Kidney epithelial cell (primary cell): ENCODE measurements around the gene ARSG. TPM values are rescaled to one million over a fixed set of nuclear protein-coding genes. Genes with fewer than 3 reads are reported as not detected.

Experiments
- DNase-seq: peaks from one replicate; pipeline ENCODE4 v3.0.0-alpha.2; 2010; ENCODE audit warnings: low read depth
- H3K27me3 ChIP-seq: 2 replicates; pipeline ENCODE4 v1.6.0; 2011; ENCODE audit warnings: low read length; ENCODE audit not compliant: control insufficient read depth, insufficient read depth
- H3K36me3 ChIP-seq: 2 replicates; pipeline ENCODE4 v1.5.1; 2011; ENCODE audit warnings: low read length; ENCODE audit not compliant: control insufficient read depth, insufficient read depth
- H3K4me3 ChIP-seq: 2 replicates; pipeline ENCODE4 v1.5.1; 2011; ENCODE audit warnings: low read depth, mild to moderate bottlenecking, control low read depth, low read length
- CTCF ChIP-seq: IDR thresholded peaks from 2 replicates; pipeline ENCODE4 v1.5.1; 2011; ENCODE audit warnings: mild to moderate bottlenecking, moderate library complexity, low read length, control low read depth, inconsistent platforms; ENCODE audit not compliant: insufficient read depth, poor library complexity, severe bottlenecking
- total RNA-seq: library from RNA; depleted of rRNA; stranded (reverse); fragments of >200 nt; gene quantifications from 2 replicates; pipeline ENCODE4 v1.2.3, GENCODE V29; 2015

The ARSG gene
- total RNA-seq, 1 donor from 2014 or later: 2.9 TPM

DNA sequence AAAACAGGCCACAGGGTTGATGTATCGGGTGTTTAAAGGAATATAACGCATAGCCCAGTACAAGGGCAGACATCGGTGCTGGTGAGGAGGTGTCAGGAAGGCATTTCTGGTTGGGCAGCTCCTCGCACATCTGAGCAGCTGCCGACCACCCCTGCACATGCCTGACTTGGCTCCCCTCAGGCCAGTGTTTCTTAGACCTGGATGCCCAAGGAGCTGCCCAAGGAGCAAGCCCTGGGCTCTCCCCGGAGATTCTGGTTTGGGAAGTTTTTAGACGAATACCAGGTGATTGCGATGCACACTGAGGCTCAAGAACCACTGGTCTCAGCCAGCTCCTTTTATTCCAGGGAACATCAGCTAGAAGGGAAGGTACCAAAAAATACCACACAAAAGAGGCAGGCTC lies 154.4 kb downstream of the ARSG start:
- no peak for TF ChIP-seq CTCF
- DNase-seq: no peak
- Histone ChIP-seq H3K4me3 (no peak overlapping the region), H3K36me3 (peaks cover 4% of the 10 kb centered on the region), H3K27me3 (no peaks in the 10 kb centered on the region)

- no peak for DNase-seq
- no peak for TF ChIP-seq CTCF
- no peaks in the 10 kb centered on the region for H3K27me3 ChIP-seq
- H3K36me3 ChIP-seq: peaks cover 3% of the 10 kb centered on the region
- no peak overlapping the region for H3K4me3 ChIP-seq
Measured at GRCh38 chr17:68446626-68447041, 155.3 kb downstream of the ARSG start.

DNA sequence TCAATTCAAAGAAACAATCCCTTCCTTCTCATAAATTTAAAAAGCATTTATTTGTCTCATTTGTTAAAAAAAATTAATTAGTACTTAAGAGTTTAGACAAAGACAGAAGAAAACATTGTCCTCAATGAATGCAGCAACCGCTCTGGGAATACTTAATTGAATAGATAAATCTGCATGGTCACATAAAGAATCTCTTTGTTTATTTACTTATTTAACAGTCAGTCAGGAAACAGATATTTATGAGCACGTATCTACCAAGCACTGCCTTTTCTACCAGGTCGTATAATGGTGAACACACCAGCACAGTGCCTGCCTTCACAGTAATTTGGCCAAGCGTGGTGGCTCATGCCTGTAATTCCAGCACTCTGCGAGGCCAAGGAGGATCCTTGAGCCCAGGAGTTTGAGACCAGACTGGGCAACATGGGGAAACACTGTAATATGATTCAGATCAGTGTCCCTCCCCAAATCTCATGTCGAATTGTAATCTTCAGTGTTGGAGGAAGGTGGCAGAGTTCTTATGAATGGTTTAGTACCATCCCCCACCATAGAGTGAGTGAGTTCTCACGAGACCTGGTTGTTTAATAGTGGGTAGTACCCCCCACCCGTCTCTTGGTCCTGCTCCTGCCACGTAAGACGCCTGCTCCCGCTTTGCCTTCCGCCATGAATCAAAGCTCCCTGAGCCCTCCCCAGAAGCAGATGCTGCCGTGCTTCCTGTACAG lies 157.9 kb downstream of the ARSG start:
- no peak for TF ChIP-seq CTCF
- Histone ChIP-seq H3K27me3 (no peaks in the 10 kb centered on the region), H3K36me3 (peaks cover 3% of the 10 kb centered on the region), H3K4me3 (no peak overlapping the region)
- DNase-seq: no peak

GRCh38 chr17:68450391-68450790 lies 159.1 kb downstream of the ARSG start:
- Histone ChIP-seq H3K4me3 (no peak overlapping the region), H3K27me3 (no peaks in the 10 kb centered on the region), H3K36me3 (peaks cover 3% of the 10 kb centered on the region)
- no peak for TF ChIP-seq CTCF
- DNase-seq: no peak

DNA sequence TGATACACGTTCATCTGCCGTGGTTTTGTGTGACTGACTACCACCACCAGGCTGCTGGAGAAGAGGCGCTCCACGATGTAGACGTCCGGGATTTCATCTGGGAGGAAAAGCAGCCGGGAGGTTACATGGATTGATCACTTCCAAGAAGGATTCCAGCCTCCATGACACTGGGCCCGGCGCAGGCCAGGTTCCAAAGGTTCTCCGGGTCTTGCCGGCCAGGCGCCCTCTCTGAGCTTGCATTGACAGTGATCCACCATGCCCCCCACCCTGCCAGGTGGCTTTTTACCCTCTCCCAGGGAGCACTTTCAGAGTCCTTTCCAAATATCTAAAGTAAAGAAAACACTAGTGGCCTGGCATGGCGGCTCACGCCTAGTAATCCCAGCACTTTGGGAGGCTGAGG lies 159.5 kb downstream of the ARSG start:
- DNase-seq: no peak
- TF ChIP-seq CTCF: no peak
- Histone ChIP-seq H3K36me3 (peaks cover 3% of the 10 kb centered on the region), H3K4me3 (no peak overlapping the region), H3K27me3 (no peaks in the 10 kb centered on the region)
